HG03135 (cell line): ENCODE data around the gene CEACAM3.

ENCODE experiments used
- ATAC-seq: cut with Tn5 transposase; IDR thresholded peaks from one replicate; pipeline ENCODE4 v1.9.1; 2021; ENCODE audit warnings: mild to moderate bottlenecking, moderate library complexity; ENCODE audit not compliant: unreplicated experiment

Gene CEACAM3

DNA sequence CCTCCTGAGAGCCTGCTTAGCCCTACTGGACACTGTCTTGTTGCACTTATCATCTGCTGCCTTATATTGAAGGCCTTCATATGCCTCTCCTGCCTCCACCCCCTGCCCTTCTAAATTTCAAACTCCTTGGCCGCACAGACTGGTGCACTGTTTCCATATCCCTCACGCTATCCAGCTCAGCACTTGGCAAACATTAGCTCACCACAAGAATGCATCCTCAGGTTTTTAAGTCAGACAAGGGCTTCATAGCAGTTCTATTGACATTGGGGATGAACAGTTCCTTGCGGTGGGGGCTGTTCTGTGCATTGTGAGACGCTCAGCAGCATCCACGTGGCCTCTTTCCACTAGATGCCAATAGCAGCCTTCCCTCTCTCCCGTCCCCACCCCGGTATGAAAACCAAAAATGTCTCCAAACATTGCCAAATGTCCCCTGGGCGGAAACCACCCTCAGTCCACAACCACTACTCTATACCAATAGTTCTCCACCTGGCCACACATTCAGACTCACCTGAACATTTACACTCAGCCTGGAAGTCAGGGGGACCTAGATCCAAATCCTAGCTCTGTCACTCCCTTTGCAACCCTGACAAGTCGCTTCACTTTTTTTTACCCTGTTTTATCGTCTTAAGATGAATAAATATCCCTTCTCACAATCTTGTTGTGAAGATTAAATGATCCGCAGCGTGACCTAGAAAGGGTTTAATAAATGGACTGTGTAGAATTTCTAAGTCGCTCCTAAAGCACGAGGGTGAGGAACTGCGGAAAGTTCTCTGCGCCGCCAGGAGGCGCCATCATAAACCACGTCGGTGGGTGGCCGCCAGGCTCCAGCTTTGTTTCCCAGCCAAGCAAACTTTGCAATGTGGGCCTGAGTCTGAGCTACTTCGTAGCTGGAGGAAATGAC lies 3.6 kb upstream of the CEACAM3 start:
- no peak for ATAC-seq

DNA sequence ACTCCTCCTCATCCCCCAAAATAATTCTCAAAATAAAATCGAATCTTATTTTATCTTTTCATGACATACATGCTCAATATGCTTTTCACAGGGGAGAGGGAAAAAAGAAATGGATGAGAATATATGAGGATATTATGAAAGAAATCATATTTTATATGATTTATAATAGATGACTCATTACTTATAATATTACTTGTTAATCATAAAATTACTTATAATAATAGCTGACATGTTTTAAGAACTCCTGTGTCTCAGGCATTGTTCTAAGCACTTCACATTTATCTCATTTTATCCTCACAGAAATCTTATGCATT lies 3.0 kb upstream of the CEACAM3 start:
- ATAC-seq: no peak

DNA sequence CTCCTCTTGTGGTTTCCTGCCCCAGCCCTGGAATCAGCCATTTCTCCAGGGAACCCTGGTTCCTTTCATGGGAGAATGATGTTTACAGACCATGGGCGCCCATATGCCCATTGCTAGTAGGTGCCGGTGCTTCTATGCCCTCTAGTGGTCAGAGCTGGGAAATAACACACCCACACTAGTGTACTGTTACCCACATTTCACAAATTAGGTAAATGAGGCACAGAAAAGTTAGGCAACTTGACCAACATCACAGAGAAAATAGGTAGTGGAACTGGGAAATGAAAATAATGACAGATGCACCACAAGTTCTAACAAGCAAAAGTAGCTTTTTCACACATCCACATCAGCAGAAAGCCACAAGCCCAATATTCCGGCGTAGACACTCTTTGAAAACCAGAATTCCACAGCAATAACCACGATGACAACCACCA lies 1.3 kb upstream of the CEACAM3 start:
- no peak for ATAC-seq

DNA sequence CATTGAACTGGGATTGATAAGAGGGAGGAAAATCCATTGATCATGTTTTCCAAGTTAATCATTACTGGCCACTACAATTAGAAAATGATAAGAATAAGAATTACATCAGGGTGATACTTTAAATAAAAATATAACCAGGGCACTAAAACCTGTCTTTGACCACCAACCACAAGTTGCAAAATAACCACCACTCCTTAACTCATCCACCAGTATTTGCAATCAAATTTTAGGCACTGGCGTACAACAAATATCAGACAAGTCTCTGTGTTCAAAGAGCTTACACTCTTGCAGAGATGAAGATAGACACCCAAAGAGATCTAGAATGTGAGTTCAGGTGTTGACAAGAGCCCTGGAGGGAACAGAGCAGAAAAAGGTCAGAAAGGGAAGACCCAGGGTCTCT lies 514 bp downstream of the CEACAM3 start:
- no peak for ATAC-seq

DNA sequence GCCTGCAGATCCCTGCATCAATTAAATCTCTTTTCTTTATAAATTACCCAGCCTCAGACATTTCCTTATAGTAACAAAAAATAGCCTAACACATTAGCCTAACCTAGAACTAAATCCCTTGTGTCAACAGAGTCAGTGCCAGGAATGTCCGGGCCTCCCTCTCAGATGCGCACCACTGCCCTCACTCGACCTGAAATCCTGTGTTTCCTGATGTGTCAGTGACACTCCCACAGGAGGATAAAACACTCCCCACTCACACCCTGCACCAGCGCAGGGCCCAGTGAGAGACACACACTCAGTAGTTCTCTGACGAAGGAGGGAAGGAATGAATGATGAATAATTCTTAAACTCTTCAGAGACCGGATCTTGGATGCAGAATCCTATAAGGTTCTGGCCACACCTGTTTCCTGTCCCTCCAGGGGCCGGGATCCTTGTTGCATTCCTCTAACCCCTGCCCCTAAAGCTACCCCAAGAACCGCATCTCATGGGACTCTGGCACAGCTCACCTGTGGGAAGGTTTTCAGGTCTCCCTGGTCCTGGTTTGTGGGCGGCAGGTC lies 3.1 kb downstream of the CEACAM3 start:
- ATAC-seq: no peak

DNA sequence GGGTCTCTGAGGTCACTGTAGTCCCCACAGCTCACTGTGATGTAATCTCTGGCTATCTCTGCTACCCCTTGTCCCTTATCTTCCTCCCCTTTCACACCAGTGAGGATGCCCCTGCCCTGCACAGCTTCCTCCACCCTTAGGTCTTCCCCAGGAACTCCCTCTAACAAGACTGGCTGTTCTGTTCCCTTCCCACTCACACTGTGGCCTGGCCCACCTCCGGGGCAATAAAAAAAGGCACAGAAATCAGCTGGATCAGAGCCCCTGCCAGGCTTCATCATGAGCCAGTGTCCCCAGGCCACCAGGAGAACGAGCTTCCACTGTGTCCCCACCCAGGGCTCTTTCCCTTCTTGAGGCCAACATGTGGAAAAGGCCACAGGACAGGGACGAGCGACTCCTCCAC lies 4.6 kb downstream of the CEACAM3 start:
- ATAC-seq: no peak

DNA sequence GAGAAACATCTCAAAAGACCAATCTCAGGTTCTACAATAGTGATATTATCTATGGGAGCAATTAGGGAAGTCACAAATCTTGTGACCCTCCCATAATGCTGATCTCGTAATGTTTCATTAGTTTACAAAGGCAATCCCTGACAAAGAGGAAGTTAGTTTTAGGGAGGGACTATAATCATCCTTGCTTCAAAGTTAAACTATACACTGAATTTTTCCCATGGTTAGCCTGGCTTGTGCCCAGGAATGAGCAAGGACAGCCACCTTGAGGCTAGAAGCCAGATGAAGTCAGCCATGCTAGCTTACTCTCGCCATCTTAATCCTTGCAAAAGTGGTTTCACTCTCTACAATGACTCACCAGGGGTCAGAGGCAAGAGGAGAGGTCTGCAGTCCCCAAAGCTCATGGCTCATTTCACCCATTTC lies 5.4 kb downstream of the CEACAM3 start:
- no peak for ATAC-seq

DNA sequence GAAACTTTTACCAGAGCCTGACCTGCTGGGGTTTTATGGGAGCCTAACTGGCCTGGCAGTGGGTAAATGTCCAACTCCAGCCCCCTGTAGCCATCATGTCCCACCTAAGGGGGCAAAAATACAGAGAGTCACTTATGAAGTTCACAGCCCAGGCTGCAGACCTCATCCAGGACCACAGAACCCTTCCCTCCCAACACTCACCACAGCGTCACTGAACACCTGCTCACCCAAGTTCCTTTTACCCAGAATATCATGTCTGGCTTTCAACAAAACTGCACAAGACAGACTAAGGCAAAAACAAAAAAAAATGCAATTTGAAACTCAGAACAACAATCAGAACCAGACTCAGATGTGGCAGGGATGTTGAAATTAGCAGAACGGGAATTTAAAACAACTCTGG lies 6.4 kb downstream of the CEACAM3 start:
- ATAC-seq: no peak

DNA sequence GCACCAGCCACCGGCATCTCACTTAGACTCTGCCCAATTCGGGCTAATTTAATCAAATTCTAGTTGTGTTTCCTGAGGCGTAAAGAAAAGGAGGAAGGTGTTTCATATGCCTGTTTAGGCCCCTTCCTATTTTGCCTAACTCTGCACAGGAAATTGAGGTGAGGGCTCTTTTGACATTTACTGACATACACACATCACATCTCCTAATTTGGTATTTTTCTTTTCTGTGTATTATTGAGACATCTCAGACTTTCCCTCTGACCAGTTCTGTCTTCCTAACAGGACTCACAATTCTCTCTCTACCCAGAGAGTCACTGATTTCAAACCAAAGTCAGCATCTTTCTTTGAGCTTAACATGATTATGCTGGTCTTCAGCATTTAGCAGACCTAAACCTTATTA lies 7.9 kb downstream of the CEACAM3 start:
- ATAC-seq: no peak

DNA sequence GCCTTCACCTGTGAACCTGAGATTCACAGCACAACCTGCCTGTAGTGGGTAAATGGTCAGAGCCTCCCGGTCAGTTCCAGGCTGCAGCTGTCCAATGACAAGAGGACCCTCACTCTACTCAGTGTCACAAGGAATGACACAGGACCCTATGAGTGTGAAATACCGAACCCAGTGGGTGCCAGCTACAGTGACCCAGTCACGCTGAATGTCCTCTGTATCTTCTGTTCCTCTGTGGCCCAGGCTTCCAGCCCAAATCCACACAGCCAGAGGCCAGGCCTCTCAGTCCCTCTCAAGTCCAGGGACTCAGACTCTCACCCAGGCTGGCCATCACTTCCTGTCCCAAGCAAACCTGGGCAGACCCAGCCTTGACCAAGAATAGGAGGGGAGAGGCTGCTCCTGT lies 10.8 kb downstream of the CEACAM3 start:
- no peak for ATAC-seq

DNA sequence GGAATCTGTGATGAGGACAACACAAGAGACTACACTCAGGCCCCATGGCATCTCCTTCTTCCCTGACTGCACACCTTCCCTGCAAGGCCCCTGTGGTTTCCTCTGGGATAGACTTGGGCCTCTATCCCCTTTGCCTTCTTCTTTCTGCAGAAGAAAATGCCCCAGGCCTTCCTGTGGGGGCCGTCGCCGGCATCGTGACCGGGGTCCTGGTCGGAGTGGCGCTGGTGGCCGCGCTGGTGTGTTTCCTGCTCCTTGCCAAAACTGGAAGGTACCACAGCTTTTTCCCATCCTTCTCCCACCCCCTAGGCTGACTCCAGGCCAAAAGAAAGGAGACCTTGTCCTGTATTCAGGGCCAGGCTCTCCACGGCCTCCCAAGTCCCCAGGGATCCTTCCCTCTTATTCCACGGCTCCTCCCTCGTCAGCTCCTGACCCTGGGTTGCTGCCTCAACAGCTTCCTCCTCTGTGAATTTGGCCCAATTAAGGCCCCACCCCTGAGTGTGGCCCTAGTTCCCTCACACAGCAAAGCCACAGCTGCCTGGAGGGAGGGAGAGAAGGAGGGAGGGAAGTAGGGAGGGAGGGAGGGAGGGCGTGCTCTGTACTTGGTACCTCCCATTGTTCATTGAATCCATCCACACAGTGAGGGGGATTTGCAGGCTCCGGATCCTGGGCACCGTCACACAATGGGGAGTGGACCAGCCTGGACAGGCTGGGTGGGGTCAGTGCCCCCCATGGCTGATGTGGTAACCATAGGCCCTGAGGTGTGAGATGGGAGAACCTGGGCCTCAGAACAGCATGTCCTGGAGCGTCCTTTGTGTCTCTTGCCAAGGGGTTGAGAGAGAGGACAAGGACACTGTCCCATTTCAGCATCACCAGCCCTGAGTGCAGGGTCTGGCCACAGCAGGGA lies 12.5 kb downstream of the CEACAM3 start:
- ATAC-seq: no peak

DNA sequence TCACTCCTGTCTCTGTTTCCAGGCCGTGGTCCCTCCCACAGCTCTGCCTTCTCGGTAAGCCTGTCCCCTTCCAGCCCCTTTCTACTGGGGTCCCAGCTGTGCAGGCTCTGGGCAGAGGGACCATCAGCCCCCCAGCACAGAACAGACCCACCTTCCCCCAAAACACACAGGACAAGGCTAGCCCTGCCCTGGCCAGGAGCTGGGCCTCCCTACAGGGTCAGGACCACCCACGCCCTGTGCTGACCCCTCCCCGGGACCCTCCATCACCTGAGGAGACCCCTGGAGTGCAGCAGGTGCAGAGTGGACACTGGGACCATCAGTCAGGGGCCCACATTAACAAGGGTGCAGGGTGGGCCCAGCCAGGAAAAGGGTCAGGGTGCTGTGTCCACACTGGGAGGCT lies 13.9 kb downstream of the CEACAM3 start:
- no peak for ATAC-seq

DNA sequence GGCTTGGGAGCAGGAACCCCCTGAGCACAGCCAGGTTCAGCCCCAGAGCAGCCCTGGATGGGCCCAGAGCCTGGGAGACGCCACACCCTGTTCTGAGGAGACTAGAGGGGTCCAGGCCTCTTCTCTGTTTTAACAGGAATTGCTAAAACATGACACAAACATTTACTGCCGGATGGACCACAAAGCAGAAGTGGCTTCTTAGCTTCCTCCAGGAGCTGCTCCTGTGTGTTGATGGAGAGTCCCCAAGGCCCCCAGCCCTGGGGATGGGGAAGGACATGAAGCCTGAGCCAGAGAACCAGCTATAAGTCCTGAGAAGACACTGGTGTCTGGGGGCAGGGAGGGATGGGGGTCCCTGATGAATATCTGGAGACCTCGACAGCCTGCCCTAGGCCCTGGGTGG lies 14.6 kb downstream of the CEACAM3 start:
- ATAC-seq: no peak

DNA sequence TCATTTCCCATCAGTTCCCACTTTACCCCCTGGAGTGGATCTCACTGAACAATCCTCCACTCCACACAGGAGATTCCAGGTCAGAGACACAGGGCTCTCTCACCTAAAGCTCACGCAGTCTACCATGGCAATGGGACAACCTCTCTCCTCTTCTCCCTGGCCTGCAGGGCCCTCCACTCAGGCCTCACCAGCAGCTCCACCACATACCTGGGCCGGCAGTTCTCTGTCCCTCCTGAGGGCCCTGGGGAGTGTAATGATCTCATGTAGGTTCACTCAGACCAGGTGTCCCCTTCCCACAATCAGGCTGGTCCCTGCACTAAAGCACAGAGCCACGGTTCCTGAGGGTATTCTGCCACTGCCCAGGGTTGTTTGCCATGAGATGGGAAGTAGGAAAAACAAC lies 15.6 kb downstream of the CEACAM3 start:
- ATAC-seq: no peak

DNA sequence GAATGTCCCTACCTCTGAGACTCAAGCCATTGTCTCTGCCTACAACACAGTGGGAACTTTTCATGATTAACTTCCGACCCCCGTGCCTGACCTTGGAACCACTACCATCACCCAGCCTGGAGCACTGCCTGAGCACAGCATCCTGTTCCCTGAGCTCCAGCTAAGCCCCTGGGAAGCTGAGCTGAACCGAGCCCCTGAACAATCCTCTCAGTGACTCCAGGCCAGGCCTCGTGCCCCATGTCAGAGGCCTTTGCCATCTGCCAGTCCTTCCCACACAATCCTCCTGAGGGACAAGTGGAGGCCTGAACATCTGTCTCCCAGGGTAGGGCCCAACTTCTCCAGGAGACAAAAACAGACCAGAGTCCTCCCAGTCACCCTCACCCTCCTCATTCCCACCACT lies 17.5 kb downstream of the CEACAM3 start:
- ATAC-seq: no peak

DNA sequence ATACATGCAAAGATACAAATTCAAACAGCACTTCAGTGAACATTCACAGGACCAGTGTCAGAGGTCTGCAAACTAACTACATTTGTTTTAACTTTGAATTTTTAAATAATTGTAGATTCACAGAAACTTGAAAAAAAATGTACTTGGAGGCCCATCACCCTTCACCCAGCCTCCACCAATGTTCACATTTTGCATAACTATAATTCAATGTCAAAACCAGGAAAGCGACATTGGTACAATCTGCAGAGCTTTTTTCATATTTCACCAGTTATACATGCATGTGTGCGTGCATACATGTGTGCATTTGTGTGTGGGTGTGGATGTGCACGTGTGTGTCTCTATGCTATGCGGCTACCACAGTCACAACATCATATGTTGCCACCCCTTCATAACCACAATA lies 18.9 kb downstream of the CEACAM3 start:
- ATAC-seq: no peak

DNA sequence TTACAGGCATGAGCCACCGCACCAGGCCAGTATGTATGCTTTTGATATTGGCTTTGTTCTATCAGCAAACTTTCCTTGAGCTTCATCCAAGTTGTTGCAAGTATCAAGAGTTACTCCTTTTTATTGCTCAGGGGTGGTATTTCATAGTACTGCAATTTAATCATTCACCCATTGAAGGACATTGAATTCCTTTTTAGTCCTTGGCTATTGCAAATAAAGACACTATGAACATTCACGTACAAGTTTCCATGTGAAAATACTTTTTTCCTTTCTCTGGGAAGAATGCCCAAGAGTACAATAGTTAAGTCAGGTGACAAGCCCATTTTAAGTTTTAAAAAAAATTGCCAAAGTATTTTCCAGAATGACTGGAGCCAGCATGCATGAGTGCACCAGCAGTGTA lies 20.4 kb downstream of the CEACAM3 start:
- ATAC-seq: no peak

DNA sequence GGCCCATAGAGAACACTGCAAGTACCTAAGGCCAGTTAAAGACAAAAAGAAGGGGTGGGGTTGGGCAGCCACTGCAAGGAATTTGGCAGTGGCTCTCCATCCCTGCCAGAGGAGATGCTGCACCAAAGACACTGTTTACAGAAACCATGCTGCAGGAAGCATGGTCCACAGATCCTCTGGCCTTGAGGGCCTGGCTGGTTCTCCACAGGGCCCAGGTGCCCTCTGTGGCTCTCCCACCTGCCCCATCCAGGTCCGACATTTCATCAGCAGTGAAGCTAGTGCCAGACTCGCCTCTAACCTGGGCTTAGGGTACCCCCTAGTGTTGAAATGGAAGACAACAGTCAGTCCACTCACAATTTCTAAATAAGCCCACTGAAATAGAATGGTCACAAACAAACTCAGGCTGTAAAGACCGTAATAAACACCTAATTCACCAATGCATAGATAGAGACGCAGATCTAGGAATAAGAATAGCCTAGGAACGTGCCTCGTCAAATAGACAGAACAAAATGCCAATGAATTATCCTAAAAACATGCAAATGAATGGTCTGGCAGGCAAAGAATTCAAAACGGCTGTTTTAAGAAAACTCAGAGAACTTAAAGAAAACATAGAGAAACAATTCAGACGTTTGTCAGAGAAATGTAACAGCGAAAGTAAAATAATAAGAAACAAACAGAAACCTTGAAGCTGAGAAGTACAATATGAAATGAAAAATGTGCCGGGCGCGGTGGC lies 24.8 kb downstream of the CEACAM3 start:
- no peak for ATAC-seq

DNA sequence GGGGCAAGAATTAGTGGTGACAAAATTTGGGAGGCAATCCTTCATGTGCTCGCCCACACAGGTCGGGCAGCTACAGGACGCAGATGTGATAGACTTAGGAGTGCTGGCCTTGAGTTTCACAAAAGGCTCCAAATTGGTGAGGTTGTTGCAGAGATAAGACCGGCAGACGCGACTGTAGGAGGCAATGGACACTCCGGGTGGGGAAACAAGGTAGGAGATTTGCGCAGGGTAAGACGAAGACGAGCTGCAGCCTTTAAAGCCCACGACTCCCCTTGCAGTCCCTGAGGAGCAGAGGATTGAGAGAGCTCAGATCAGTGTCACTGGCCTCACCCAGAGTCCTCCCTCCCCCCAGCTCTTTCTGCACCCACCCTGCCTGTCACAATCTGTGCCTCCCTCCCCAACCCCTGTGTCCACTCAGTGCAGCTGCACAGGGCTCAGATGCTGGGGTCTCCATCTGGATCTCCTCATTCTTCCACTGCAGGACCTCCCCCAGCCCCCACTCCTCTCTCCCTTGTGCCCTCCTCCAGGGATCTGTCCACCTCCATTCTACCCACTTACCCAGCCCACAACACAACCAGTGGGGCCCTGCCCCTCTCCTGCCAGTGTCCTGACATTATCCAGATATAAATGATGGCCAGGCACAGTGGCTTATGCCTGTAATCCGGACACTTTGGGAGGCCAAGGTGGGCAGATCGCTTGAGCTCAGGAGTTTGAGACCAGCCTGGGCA lies 41.8 kb downstream of the CEACAM3 start:
- ATAC-seq: no peak

DNA sequence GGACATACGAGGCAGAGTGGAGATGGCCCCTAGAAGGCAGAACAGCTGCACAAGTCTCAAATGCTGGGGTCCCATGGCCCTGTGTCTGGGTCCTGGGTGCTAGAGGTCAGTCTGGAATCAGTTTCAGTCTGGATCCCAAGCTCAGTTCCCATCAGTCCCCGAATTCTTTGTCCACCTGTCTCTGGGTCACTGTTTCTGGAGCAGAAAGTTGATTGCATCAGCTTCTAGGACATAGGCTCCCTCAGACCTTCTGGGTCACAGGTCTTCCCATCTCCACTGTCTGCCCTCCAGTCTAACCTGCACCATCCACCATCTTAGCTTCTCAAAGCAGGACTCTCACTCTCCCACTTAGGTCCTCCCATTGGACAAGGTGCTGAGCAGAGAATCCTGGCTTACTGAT lies 42.8 kb downstream of the CEACAM3 start:
- ATAC-seq: no peak
